ENCODE data around the gene PCTP.

Gene PCTP

DNA sequence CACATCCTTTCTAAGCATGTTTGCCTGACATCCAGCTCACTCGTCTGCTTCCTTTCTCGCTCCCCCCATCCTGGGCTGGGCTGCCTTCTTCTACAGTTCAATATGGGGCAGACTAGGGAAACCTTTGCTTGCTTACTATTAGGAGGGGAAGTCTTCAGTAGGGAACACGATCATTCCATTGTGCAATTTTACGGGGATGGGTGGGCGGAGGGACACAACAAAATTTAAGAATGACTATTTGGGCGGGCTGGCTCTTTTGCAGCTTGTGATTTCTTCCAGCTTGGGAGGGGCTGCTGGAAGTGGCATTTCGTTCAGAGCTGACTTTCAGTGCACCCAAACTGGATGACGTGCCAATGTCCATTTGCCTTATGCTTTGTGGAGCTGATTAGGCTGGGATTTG, 25.4 kb downstream of the PCTP start:
- no peak overlapping the region for H3K4me3 ChIP-seq (replicated peaks; ENCODE audit: low read depth, low read length)
- TF ChIP-seq, protein P1, sequence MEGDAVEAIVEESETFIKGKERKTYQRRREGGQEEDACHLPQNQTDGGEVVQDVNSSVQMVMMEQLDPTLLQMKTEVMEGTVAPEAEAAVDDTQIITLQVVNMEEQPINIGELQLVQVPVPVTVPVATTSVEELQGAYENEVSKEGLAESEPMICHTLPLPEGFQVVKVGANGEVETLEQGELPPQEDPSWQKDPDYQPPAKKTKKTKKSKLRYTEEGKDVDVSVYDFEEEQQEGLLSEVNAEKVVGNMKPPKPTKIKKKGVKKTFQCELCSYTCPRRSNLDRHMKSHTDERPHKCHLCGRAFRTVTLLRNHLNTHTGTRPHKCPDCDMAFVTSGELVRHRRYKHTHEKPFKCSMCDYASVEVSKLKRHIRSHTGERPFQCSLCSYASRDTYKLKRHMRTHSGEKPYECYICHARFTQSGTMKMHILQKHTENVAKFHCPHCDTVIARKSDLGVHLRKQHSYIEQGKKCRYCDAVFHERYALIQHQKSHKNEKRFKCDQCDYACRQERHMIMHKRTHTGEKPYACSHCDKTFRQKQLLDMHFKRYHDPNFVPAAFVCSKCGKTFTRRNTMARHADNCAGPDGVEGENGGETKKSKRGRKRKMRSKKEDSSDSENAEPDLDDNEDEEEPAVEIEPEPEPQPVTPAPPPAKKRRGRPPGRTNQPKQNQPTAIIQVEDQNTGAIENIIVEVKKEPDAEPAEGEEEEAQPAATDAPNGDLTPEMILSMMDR (IDR thresholded peaks at IDR 0.05; ENCODE audit: insufficient read depth, low read length, poor library complexity, severe bottlenecking) = no peak
- DNase-seq (ENCODE audit: extremely low read depth, insufficient read length) = no peak
- H3K27me3 ChIP-seq (replicated peaks; ENCODE audit: control insufficient read depth, insufficient read depth, low read length) = no peaks in the 10 kb centered on the region
- peaks cover 2% of the 10 kb centered on the region; the same call in 1 of the 2 replicates for H3K36me3 ChIP-seq (ENCODE audit: control insufficient read depth, insufficient read depth, low read length)

DNA sequence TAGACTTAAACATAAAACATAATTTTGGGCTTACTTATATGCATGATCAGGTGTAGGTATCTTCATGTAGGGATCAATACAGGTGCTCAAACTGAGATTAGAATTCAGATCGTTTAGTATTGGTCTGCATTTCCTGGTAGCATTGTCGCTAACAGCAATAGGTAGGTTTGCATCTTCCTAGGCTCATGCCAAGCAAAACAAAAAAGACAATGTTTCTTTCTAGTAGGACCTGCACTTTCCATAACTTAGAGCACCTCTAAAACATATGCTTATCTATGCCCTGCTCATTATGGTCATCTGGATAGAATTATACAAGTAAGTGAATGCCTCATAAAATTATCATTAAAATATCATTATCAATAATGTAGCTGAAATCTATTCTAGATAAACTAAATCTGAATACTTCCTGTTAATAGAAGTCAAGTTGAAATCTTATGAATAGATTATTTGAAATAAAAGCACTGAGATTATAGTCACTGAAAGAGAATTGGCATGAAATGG, 26.7 kb downstream of the PCTP start:
- DNase-seq (ENCODE audit: extremely low read depth, insufficient read length) = no peak
- H3K36me3 ChIP-seq (ENCODE audit: control insufficient read depth, insufficient read depth, low read length) = peaks cover 2% of the 10 kb centered on the region; the same call in 1 of the 2 replicates
- no peaks in the 10 kb centered on the region for H3K27me3 ChIP-seq (replicated peaks; ENCODE audit: control insufficient read depth, insufficient read depth, low read length)
- no peak overlapping the region for H3K4me3 ChIP-seq (replicated peaks; ENCODE audit: low read depth, low read length)
- TF ChIP-seq, protein P1 (IDR thresholded peaks at IDR 0.05; ENCODE audit: insufficient read depth, low read length, poor library complexity, severe bottlenecking) = no peak

DNA sequence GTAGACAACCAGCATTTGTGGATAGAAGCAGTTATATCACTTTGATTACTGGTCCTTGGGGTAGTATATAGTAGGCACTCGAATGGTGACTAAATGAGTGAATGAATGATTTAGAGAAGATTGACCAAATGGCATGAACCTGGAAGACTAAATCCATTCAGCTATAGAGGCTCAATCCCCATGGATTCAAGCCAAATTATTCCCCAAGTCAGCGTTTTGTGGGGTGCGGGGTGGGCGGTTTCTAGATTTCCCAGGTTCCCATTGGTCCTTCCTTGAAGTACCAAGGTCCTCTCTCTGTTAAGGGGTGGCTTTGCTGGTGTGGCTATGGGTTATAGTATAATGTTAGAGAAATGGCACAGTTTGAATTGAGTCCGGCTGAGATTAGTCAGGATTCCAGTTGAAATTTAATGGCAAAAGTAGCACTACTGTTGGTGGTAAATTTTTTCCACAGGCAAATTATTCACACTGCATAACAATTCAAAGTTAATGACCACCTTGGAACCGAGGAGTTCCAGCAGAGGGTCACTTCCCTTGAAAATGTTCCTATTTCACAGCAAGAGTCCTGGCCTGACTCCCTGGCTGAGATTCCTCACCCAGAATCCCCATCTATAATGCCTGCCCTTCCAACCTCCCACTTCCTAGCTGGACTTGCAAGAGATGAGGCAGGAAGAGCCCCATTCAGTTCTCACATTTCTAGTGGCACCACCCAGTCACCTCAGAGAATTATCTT, 27.7 kb downstream of the PCTP start:
- Histone ChIP-seq H3K27me3 (replicated peaks; ENCODE audit: control insufficient read depth, insufficient read depth, low read length) (no peaks in the 10 kb centered on the region), H3K4me3 (replicated peaks; ENCODE audit: low read depth, low read length) (no peak overlapping the region), H3K36me3 (ENCODE audit: control insufficient read depth, insufficient read depth, low read length) (peaks cover 2% of the 10 kb centered on the region; the same call in 1 of the 2 replicates)
- TF ChIP-seq, protein P1 (IDR thresholded peaks at IDR 0.05; ENCODE audit: insufficient read depth, low read length, poor library complexity, severe bottlenecking) = no peak
- no peak for DNase-seq (ENCODE audit: extremely low read depth, insufficient read length)

DNA sequence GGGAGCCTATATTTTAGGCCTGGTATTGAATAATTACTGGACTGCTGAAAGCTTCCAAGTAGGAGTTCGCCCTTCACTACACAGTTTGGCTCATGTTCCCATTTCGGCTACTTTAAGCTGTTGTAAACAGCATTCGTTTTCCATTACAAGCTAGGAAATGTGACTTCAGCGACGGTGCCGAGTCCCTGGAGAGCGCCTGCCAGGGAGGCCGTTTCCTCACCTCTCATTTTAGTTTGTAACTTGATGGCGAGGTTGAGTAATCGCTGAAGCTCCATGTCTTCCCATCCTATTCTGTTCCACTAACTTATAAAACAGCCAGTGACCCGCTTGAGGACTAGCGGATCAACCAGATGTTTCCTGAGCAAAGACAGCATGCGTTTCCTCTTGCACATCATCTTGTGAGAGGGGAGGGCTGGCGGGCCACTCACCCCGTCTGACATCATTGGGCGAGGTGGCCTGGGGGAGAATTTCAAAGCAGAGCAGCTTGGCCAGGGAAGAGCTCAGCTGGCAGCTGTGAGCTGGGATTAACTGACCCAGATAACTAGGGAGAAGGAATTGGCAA, 32.9 kb downstream of the PCTP start:
- no peaks in the 10 kb centered on the region for H3K27me3 ChIP-seq (replicated peaks; ENCODE audit: control insufficient read depth, insufficient read depth, low read length)
- no peaks in the 10 kb centered on the region for H3K36me3 ChIP-seq (ENCODE audit: control insufficient read depth, insufficient read depth, low read length)
- TF ChIP-seq, protein P1 (IDR thresholded peaks at IDR 0.05; ENCODE audit: insufficient read depth, low read length, poor library complexity, severe bottlenecking) = no peak
- H3K4me3 ChIP-seq (replicated peaks; ENCODE audit: low read depth, low read length) = no peak overlapping the region
- no peak for DNase-seq (ENCODE audit: extremely low read depth, insufficient read length)

DNA sequence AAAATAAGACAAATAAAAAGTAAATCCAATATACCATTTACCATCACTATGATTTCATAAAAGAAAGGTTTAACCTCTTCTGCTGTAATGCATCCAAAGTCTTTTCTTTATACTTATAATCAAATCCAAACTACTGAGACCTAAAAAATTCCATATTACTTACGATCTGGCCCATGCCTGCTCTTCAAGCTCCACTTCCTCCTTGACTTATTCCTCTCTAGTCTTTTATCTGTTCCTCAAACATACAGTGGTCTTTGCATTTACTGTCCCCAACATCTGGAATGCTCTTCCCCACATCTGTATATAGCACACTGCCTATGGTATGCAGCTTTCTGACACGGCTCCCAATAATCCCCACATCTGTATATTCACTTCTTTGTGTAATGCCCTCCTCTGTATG, 33.8 kb downstream of the PCTP start:
- Histone ChIP-seq H3K27me3 (replicated peaks; ENCODE audit: control insufficient read depth, insufficient read depth, low read length) (no peaks in the 10 kb centered on the region), H3K4me3 (replicated peaks; ENCODE audit: low read depth, low read length) (no peak overlapping the region), H3K36me3 (ENCODE audit: control insufficient read depth, insufficient read depth, low read length) (no peaks in the 10 kb centered on the region)
- TF ChIP-seq, protein P1 (IDR thresholded peaks at IDR 0.05; ENCODE audit: insufficient read depth, low read length, poor library complexity, severe bottlenecking) = no peak
- no peak for DNase-seq (ENCODE audit: extremely low read depth, insufficient read length)

Data from GM06990 (cell line).